HCT116 (cell line): ENCODE measurements around the gene SBSN. TPM values are rescaled to one million over a fixed set of nuclear protein-coding genes. Genes with fewer than 3 reads are reported as not detected.

ENCODE experiments used
- ATAC-seq: fragments of 200-7000 bp; cut with Tn5 transposase; 2 replicates; pipeline ENCODE4 v1.9.1; 2020; ENCODE audit warnings: mild to moderate bottlenecking, moderate library complexity
- BruUV-seq: library from RNA; stranded (reverse); fragments of 400-500 nt; replicated peaks from 2 replicates; lab custom pipeline; 2021; lab: Mats Ljungman, UMichigan
- CTCF ChIA-PET: fragments of 300-600 bp; sonication (Branson Sonifier 250); formaldehyde crosslinking; loops from one replicate; lab custom pipeline; 2021; ENCODE audit warnings: antibody characterized with exemption; lab: Charles Lee
- POLR2A ChIA-PET: fragments of 300-600, 350-600 bp; sonication (Branson Sonifier 250); formaldehyde crosslinking; loops from one replicate; lab custom pipeline; 2021; ENCODE audit warnings: antibody characterized with exemption; lab: Charles Lee
- RAD21 ChIA-PET, 2 experiments: fragments of 300-600 bp; sonication (Branson Sonifier 250); formaldehyde crosslinking; loops; one replicate each; lab custom pipeline; 2023; ENCODE audit warnings: low total read pairs in 2 of 2; ENCODE audit not compliant: uncharacterized antibody in 2 of 2, unreplicated experiment in 2 of 2, low non-redundant PET in 1 of 2; lab: Charles Lee
- DNase-seq: peaks from one replicate; pipeline ENCODE4 v3.0.0-alpha.2; 2010; ENCODE audit warnings: low read depth, low spot score
- H2AFZ ChIP-seq: fragments of 200-600 bp; shearing (Covaris generic), sonication (generic); 2 replicates; pipeline ENCODE4 v1.6.1; 2017; ENCODE audit warnings: low read depth, mixed run types, mixed read lengths, antibody characterized with exemption, low read length; ENCODE audit not compliant: poor library complexity, severe bottlenecking
- H3K27ac ChIP-seq: 2 replicates; pipeline ENCODE4 v1.5.1; 2012; ENCODE audit warnings: low read depth, low read length
- H3K27me3 ChIP-seq: fragments of 200-600 bp; sonication (generic); 2 replicates; pipeline ENCODE4 v1.6.1; 2016; ENCODE audit warnings: mixed run types, low read length, mixed read lengths; ENCODE audit not compliant: insufficient read depth
- H3K36me3 ChIP-seq, 2 experiments: fragments of 200-500 bp in 1 of 2; fragments of 200-600 bp in 1 of 2; sonication (Bioruptor generic) in 1 of 2; sonication (generic) in 1 of 2; 2 replicates each; pipeline versions ENCODE4 v1.5.1 to v1.6.1; 2014 to 2016; ENCODE audit warnings: low read length in 2 of 2, inconsistent platforms in 1 of 2, mixed read lengths in 1 of 2, mixed run types in 1 of 2; ENCODE audit not compliant: insufficient read depth in 2 of 2, control insufficient read depth in 1 of 2
- H3K4me1 ChIP-seq, 2 experiments: fragments of 200-600 bp in 1 of 2; sonication (generic) in 1 of 2; 2 replicates each; pipeline versions ENCODE4 v1.5.1 to v1.6.1; 2012 to 2017; ENCODE audit warnings: low read length in 2 of 2, inconsistent platforms in 1 of 2, mild to moderate bottlenecking in 1 of 2, mixed read lengths in 1 of 2, mixed run types in 1 of 2, moderate library complexity in 1 of 2; ENCODE audit not compliant: insufficient read depth in 2 of 2, control insufficient read depth in 1 of 2
- H3K4me2 ChIP-seq: fragments of 200-600 bp; sonication (generic); 2 replicates; pipeline ENCODE4 v1.6.1; 2017; ENCODE audit warnings: mixed run types, low read length, mixed read lengths
- H3K4me3 ChIP-seq, 2 experiments: fragments of 200-600 bp in 1 of 2; sonication (generic) in 1 of 2; replicated peaks in 1 of 2; 2 replicates each; pipeline ENCODE4 v1.5.1; 2011 to 2016; ENCODE audit warnings: low read length in 2 of 2, control low read depth in 1 of 2, low read depth in 1 of 2, mild to moderate bottlenecking in 1 of 2, mixed read lengths in 1 of 2, mixed run types in 1 of 2
- H3K79me2 ChIP-seq: fragments of 200-600 bp; sonication (generic); 2 replicates; pipeline ENCODE4 v1.6.1; 2017; ENCODE audit warnings: mild to moderate bottlenecking, mixed run types, low read length, moderate library complexity, mixed read lengths; ENCODE audit not compliant: insufficient read depth
- H3K9ac ChIP-seq: fragments of 200-600 bp; sonication (generic); 2 replicates; pipeline ENCODE4 v1.6.1; 2016; ENCODE audit warnings: low read length, mixed read lengths
- H3K9me2 ChIP-seq: fragments of 200-600 bp; sonication (generic), shearing (Covaris generic); 2 replicates; pipeline ENCODE4 v1.6.1; 2017; ENCODE audit warnings: mixed run types, mild to moderate bottlenecking, moderate library complexity; ENCODE audit not compliant: insufficient read depth
- H3K9me3 ChIP-seq, 2 experiments: fragments of 200-500 bp in 1 of 2; fragments of 200-600 bp in 1 of 2; sonication (Bioruptor generic) in 1 of 2; sonication (generic) in 1 of 2; 2 replicates each; pipeline ENCODE4 v1.6.1; 2014 to 2017; ENCODE audit warnings: low read length in 2 of 2, mixed read lengths in 2 of 2, inconsistent platforms in 1 of 2, low read depth in 1 of 2, mild to moderate bottlenecking in 1 of 2, mixed run types in 1 of 2, moderate library complexity in 1 of 2; ENCODE audit not compliant: control insufficient read depth in 1 of 2, insufficient read depth in 1 of 2
- H4K20me1 ChIP-seq: fragments of 200-600 bp; sonication (generic), shearing (Covaris generic); 2 replicates; pipeline ENCODE4 v1.6.1; 2017; ENCODE audit warnings: mixed run types, mild to moderate bottlenecking, moderate library complexity; ENCODE audit not compliant: insufficient read depth
- CTCF ChIP-seq, 3 experiments: fragments of 200-600 bp in 1 of 3; sonication (generic) in 1 of 3; IDR thresholded peaks in 2 of 3; conservative IDR thresholded peaks in 1 of 3; 2 replicates each; pipeline ENCODE4 v1.5.1; 2012 to 2017; ENCODE audit warnings: low read depth in 2 of 3, low read length in 2 of 3, antibody characterized with exemption in 1 of 3, borderline replicate concordance in 1 of 3, control low read depth in 1 of 3, mild to moderate bottlenecking in 1 of 3, mixed read lengths in 1 of 3, mixed run types in 1 of 3, moderate library complexity in 1 of 3; ENCODE audit not compliant: insufficient read depth in 1 of 3
- EGR1 ChIP-seq: IDR thresholded peaks from 2 replicates; pipeline ENCODE4 v1.6.1; 2012; ENCODE audit warnings: low read depth
- ELF1 ChIP-seq: IDR thresholded peaks from 2 replicates; pipeline ENCODE4 v1.6.1; 2012; ENCODE audit warnings: low read depth, borderline replicate concordance
- EZH2 ChIP-seq: fragments of 200-600 bp; sonication (generic); IDR thresholded peaks from 2 replicates; pipeline ENCODE4 v1.6.1; 2017; ENCODE audit warnings: antibody characterized with exemption, mixed run types
- JUND ChIP-seq: IDR thresholded peaks from 2 replicates; pipeline ENCODE4 v1.6.1; 2012
- MAX ChIP-seq: IDR thresholded peaks from 2 replicates; pipeline ENCODE4 v1.6.1; 2012
- POLR2AphosphoS5 ChIP-seq: IDR thresholded peaks from 2 replicates; pipeline ENCODE4 v1.6.1; 2011; ENCODE audit warnings: mild to moderate bottlenecking, low read depth, low read length, moderate library complexity
- RAD21 ChIP-seq: IDR thresholded peaks from 2 replicates; pipeline ENCODE4 v1.6.1; 2012; ENCODE audit warnings: low read depth, mild to moderate bottlenecking
- REST ChIP-seq: IDR thresholded peaks from 2 replicates; pipeline ENCODE4 v1.6.1; 2012; ENCODE audit warnings: low read depth
- SIN3A ChIP-seq: IDR thresholded peaks from 2 replicates; pipeline ENCODE4 v1.6.1; 2012; ENCODE audit warnings: low read depth
- SP1 ChIP-seq: IDR thresholded peaks from 2 replicates; pipeline ENCODE4 v1.6.1; 2012; ENCODE audit warnings: low read depth
- TCF7L2 ChIP-seq: IDR thresholded peaks from 2 replicates; pipeline ENCODE4 v1.7.0; 2011; ENCODE audit warnings: borderline replicate concordance, inconsistent platforms; ENCODE audit not compliant: insufficient read depth, insufficient read length; ENCODE audit errors: extremely low read depth
- YY1 ChIP-seq: IDR thresholded peaks from 2 replicates; pipeline ENCODE4 v1.6.1; 2011; ENCODE audit warnings: low read length, low read depth, moderate library complexity, mild to moderate bottlenecking; ENCODE audit not compliant: insufficient replicate concordance; ENCODE audit errors: extremely low read depth
- ZFX ChIP-seq: fragments of 450-650 bp; IDR thresholded peaks from 2 replicates; pipeline ENCODE4 v1.6.1; 2017
- intact Hi-C: fragments of 100-400 bp; cut with micrococcal nuclease; formaldehyde crosslinking; loops from 2 replicates; pipeline ENCODE4 v1.10.0; 2022
- total RNA-seq: library from RNA; stranded (reverse); gene quantifications from one replicate; pipeline ENCODE4 v1.2.1, GENCODE V29; 2021; ENCODE audit not compliant: unreplicated experiment

The SBSN gene
- total RNA-seq, 1 experiment from 2014 or later: 0.66 TPM

GRCh38 chr19:35542209-35542608 lies 14.1 kb upstream of the SBSN start (continued):
- TF ChIP-seq REST: no peak

- TF ChIP-seq JUND: no peak
- TF ChIP-seq RAD21: no peak
- TF ChIP-seq EZH2: no peak
- no peak for TF ChIP-seq ELF1
- TF ChIP-seq YY1: no peak
- no peak for TF ChIP-seq POLR2AphosphoS5
- TF ChIP-seq SP1: no peak
- no peak for TF ChIP-seq MAX
- TF ChIP-seq SIN3A: no peak
- TF ChIP-seq TCF7L2: no peak
- no peak for TF ChIP-seq ZFX
- no peak for TF ChIP-seq EGR1
- no peak for TF ChIP-seq CTCF (IDR thresholded peaks at IDR 0.05 in 2 of 3, conservative IDR thresholded peaks at IDR 0.05 in 1 of 3; ENCODE audit: borderline replicate concordance in 1 of 3, insufficient read depth in 1 of 3, low read depth in 2 of 3, low read length in 2 of 3)
- Histone ChIP-seq H3K4me1 (peaks cover 3 to 8% of the 10 kb centered on the region in 2 experiments; a peak in 3 of 4 replicates), H3K4me2 (no peak overlapping the region), H3K36me3 (peaks cover 8 to 30% of the 10 kb centered on the region in 2 experiments; a peak in 3 of 4 replicates), H3K9ac (no peak overlapping the region), H3K9me3 (no peaks in the 10 kb centered on the region), H4K20me1 (no peaks in the 10 kb centered on the region), H3K27ac (no peak overlapping the region), H2AFZ (no peak overlapping the region), H3K27me3 (no peaks in the 10 kb centered on the region), H3K4me3 (no peak overlapping the region), H3K79me2 (peaks cover 26% of the 10 kb centered on the region), H3K9me2 (no peaks in the 10 kb centered on the region)
- POLR2A ChIA-PET: no interaction called here
- no peak for DNase-seq
- no TSS peak for BruUV-seq
- no peak for ATAC-seq
- RAD21 ChIA-PET: no interaction called here
- CTCF ChIA-PET: no interaction called here
- intact Hi-C loops: loop anchor here (10.0 kb wide), 1 partner anchor 394 kb away; the partner anchor contains the start of gene LRFN3
Measured at GRCh38 chr19:35540356-35540927, 12.3 kb upstream of the SBSN start.
